HepG2 (cell line): ENCODE measurements around the gene NRG3. TPM values are rescaled to one million over a fixed set of nuclear protein-coding genes. Genes with fewer than 3 reads are reported as not detected.

Experiments used
- ZFYVE20 ChIP-seq: sonication (generic); formaldehyde crosslinking; IDR thresholded peaks from 2 replicates; pipeline ENCODE4 v1.8.0; 2023; ENCODE audit warnings: low read depth, mild to moderate bottlenecking, moderate library complexity, missing genetic modification reagents, borderline replicate concordance
- polyA plus RNA-seq, 8 experiments: library from polyadenylated mRNA; depleted of rRNA in 3 of 8; stranded (reverse) in 7 of 8; unstranded in 1 of 8; fragments of >200 nt; fragmentation: Illumina TruSeq in 4 of 8; extraction: Trizol in 4 of 8; gene quantifications; 2 replicates each; pipeline versions ENCODE4 v1.2.1 to v1.2.3, GENCODE V29; 2011 to 2016; ENCODE audit warnings: low read depth in 4 of 8, missing spikeins in 1 of 8, mixed read lengths in 1 of 8; ENCODE audit not compliant: insufficient read depth in 1 of 8
- total RNA-seq, 5 experiments: library from RNA; depleted of rRNA; stranded (reverse); fragments of >200 nt; fragmentation: Illumina TruSeq; extraction: Trizol; gene quantifications; 2 replicates each; pipeline ENCODE4 v1.2.3, GENCODE V29; 2016; ENCODE audit warnings: low read depth in 1 of 5
- TF ChIP-seq, protein P1 (sequence below): sonication (generic); formaldehyde crosslinking; IDR thresholded peaks from 2 replicates; pipeline ENCODE4 v1.5.0; 2020; ENCODE audit warnings: mild to moderate bottlenecking, missing genetic modification reagents, borderline replicate concordance

The NRG3 gene
- total and polyA plus RNA-seq, 2 of the 13 experiments (the other 11 are each of a cell fraction or from before 2014, with no cell fraction given) = not detected

DNA sequence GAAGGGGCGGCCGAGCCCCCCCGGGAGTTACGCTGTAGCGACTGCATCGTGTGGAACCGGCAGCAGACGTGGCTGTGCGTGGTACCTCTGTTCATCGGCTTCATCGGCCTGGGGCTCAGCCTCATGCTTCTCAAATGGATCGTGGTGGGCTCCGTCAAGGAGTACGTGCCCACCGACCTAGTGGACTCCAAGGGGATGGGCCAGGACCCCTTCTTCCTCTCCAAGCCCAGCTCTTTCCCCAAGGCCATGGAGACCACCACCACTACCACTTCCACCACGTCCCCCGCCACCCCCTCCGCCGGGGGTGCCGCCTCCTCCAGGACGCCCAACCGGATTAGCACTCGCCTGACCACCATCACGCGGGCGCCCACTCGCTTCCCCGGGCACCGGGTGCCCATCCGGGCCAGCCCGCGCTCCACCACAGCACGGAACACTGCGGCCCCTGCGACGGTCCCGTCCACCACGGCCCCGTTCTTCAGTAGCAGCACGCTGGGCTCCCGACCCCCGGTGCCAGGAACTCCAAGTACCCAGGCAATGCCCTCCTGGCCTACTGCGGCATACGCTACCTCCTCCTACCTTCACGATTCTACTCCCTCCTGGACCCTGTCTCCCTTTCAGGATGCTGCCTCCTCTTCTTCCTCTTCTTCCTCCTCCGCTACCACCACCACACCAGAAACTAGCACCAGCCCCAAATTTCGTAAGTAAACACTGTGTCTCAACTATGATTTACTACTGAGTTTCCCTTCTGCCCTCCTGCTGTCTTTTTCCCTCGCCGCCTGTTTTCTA is 666 bp downstream of the NRG3 start (continued):
- TF ChIP-seq, protein P1, sequence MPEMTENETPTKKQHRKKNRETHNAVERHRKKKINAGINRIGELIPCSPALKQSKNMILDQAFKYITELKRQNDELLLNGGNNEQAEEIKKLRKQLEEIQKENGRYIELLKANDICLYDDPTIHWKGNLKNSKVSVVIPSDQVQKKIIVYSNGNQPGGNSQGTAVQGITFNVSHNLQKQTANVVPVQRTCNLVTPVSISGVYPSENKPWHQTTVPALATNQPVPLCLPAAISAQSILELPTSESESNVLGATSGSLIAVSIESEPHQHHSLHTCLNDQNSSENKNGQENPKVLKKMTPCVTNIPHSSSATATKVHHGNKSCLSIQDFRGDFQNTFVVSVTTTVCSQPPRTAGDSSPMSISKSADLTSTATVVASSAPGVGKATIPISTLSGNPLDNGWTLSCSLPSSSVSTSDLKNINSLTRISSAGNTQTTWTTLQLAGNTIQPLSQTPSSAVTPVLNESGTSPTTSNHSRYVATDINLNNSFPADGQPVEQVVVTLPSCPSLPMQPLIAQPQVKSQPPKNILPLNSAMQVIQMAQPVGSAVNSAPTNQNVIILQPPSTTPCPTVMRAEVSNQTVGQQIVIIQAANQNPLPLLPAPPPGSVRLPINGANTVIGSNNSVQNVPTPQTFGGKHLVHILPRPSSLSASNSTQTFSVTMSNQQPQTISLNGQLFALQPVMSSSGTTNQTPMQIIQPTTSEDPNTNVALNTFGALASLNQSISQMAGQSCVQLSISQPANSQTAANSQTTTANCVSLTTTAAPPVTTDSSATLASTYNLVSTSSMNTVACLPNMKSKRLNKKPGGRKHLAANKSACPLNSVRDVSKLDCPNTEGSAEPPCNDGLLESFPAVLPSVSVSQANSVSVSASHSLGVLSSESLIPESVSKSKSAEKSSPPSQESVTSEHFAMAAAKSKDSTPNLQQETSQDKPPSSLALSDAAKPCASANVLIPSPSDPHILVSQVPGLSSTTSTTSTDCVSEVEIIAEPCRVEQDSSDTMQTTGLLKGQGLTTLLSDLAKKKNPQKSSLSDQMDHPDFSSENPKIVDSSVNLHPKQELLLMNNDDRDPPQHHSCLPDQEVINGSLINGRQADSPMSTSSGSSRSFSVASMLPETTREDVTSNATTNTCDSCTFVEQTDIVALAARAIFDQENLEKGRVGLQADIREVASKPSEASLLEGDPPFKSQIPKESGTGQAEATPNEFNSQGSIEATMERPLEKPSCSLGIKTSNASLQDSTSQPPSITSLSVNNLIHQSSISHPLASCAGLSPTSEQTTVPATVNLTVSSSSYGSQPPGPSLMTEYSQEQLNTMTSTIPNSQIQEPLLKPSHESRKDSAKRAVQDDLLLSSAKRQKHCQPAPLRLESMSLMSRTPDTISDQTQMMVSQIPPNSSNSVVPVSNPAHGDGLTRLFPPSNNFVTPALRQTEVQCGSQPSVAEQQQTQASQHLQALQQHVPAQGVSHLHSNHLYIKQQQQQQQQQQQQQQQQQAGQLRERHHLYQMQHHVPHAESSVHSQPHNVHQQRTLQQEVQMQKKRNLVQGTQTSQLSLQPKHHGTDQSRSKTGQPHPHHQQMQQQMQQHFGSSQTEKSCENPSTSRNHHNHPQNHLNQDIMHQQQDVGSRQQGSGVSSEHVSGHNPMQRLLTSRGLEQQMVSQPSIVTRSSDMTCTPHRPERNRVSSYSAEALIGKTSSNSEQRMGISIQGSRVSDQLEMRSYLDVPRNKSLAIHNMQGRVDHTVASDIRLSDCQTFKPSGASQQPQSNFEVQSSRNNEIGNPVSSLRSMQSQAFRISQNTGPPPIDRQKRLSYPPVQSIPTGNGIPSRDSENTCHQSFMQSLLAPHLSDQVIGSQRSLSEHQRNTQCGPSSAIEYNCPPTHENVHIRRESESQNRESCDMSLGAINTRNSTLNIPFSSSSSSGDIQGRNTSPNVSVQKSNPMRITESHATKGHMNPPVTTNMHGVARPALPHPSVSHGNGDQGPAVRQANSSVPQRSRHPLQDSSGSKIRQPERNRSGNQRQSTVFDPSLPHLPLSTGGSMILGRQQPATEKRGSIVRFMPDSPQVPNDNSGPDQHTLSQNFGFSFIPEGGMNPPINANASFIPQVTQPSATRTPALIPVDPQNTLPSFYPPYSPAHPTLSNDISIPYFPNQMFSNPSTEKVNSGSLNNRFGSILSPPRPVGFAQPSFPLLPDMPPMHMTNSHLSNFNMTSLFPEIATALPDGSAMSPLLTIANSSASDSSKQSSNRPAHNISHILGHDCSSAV (CRISPR knock-in tag) = no peak
- TF ChIP-seq ZFYVE20 (CRISPR knock-in tag) = no peak
